Glutamatergic neuron (in vitro differentiated cells): ENCODE data around the gene FBLN2. TPM values are rescaled to one million over a fixed set of nuclear protein-coding genes. Genes with fewer than 3 reads are reported as not detected.

Experiments
- DNase-seq: peaks from one replicate; pipeline ENCODE4 v3.0.0; 2022
- H3K27ac Mint-ChIP-seq: one replicate; pipeline ENCODE4 v1.8.0; 2020; ENCODE audit warnings: mild to moderate bottlenecking, mixed read lengths, inconsistent platforms; ENCODE audit not compliant: unreplicated experiment
- H3K27me3 Mint-ChIP-seq: one replicate; pipeline ENCODE4 v1.8.0; 2020; ENCODE audit warnings: mild to moderate bottlenecking, moderate library complexity, mixed read lengths, inconsistent platforms; ENCODE audit not compliant: unreplicated experiment
- H3K36me3 Mint-ChIP-seq: one replicate; pipeline ENCODE4 v1.8.0; 2020; ENCODE audit warnings: mild to moderate bottlenecking, mixed read lengths, inconsistent platforms; ENCODE audit not compliant: unreplicated experiment
- H3K4me1 Mint-ChIP-seq: one replicate; pipeline ENCODE4 v1.8.0; 2020; ENCODE audit warnings: mild to moderate bottlenecking, low read depth, mixed read lengths, inconsistent platforms; ENCODE audit not compliant: unreplicated experiment
- H3K4me3 Mint-ChIP-seq: one replicate; pipeline ENCODE4 v1.8.0; 2020; ENCODE audit warnings: mild to moderate bottlenecking, mixed read lengths, inconsistent platforms; ENCODE audit not compliant: unreplicated experiment
- H3K9me3 Mint-ChIP-seq: one replicate; pipeline ENCODE4 v1.8.0; 2020; ENCODE audit warnings: mild to moderate bottlenecking, moderate library complexity, mixed read lengths, inconsistent platforms; ENCODE audit not compliant: unreplicated experiment
- CTCF ChIP-seq: fragments of 200-600 bp; sonication (generic); IDR thresholded peaks from one replicate; pipeline ENCODE4 v1.5.0; 2021; ENCODE audit not compliant: partially characterized antibody, unreplicated experiment
- total RNA-seq: library from RNA; stranded (reverse); fragmentation: NEBNext Ultra II Directional; extraction: Animal tissue kit (Norgen Biotek cat#: 25700); gene quantifications from one replicate; pipeline ENCODE4 v1.2.1, GENCODE V29; 2021; ENCODE audit not compliant: unreplicated experiment

Gene FBLN2
- total RNA-seq, 1 donor from 2014 or later = 2.1 TPM

- Mint-ChIP-seq H3K27ac (no peak overlapping the region), H3K9me3 (peaks cover 2% of the 10 kb centered on the region)
Observed at GRCh38 chr3:13526626-13526949, 22.3 kb upstream of the FBLN2 start.

GRCh38 chr3:13528217-13528867 is 20.6 kb upstream of the FBLN2 start:
- H3K4me3 Mint-ChIP-seq = no peak overlapping the region
- H3K27ac Mint-ChIP-seq = no peak overlapping the region

More at GRCh38 chr3:13526626-13526949, 22.3 kb upstream of the FBLN2 start:
- TF ChIP-seq CTCF = no peak
- peaks cover 14% of the 10 kb centered on the region for H3K27me3 Mint-ChIP-seq
- H3K4me1 Mint-ChIP-seq = no peaks in the 10 kb centered on the region
- DNase-seq = no peak
- peaks cover 10% of the 10 kb centered on the region for H3K36me3 Mint-ChIP-seq
- H3K4me3 Mint-ChIP-seq = no peak overlapping the region

GRCh38 chr3:13529196-13530112 is 19.5 kb upstream of the FBLN2 start:
- Mint-ChIP-seq H3K4me3 (no peak overlapping the region), H3K27ac (no peak overlapping the region), H3K4me1 (no peaks in the 10 kb centered on the region), H3K9me3 (peaks cover 2% of the 10 kb centered on the region), H3K36me3 (no peaks in the 10 kb centered on the region), H3K27me3 (peaks cover 11% of the 10 kb centered on the region)
- no peak for DNase-seq
- no peak for TF ChIP-seq CTCF

More at GRCh38 chr3:13528217-13528867, 20.6 kb upstream of the FBLN2 start:
- no peak for DNase-seq
- TF ChIP-seq CTCF = peak; percentile 57
- Mint-ChIP-seq H3K27me3 (peaks cover 11% of the 10 kb centered on the region), H3K36me3 (no peaks in the 10 kb centered on the region), H3K4me1 (no peaks in the 10 kb centered on the region), H3K9me3 (peaks cover 2% of the 10 kb centered on the region)

- no peak for DNase-seq
- Mint-ChIP-seq H3K27me3 (peaks cover 15% of the 10 kb centered on the region), H3K4me1 (peaks cover under 1% of the 10 kb centered on the region), H3K4me3 (no peak overlapping the region), H3K36me3 (no peaks in the 10 kb centered on the region), H3K9me3 (peaks cover 5% of the 10 kb centered on the region), H3K27ac (no peak overlapping the region)
- no peak for TF ChIP-seq CTCF
Observed at GRCh38 chr3:13530241-13531009, 18.5 kb upstream of the FBLN2 start.
